IPS DF 4.7 (cell line): Measurements from ENCODE around the gene TRRAP.
"Not testable (repeated sequence)": the region's sequence is repeated elsewhere in the genome, so short reads cannot be mapped to it uniquely, and the experiment has no call there.

Experiments
- DNase-seq: peaks from one replicate; pipeline ENCODE4 v3.0.0-alpha.2; 2013; ENCODE audit warnings: low spot score; ENCODE audit errors: extremely low read depth

TRRAP gene

DNA sequence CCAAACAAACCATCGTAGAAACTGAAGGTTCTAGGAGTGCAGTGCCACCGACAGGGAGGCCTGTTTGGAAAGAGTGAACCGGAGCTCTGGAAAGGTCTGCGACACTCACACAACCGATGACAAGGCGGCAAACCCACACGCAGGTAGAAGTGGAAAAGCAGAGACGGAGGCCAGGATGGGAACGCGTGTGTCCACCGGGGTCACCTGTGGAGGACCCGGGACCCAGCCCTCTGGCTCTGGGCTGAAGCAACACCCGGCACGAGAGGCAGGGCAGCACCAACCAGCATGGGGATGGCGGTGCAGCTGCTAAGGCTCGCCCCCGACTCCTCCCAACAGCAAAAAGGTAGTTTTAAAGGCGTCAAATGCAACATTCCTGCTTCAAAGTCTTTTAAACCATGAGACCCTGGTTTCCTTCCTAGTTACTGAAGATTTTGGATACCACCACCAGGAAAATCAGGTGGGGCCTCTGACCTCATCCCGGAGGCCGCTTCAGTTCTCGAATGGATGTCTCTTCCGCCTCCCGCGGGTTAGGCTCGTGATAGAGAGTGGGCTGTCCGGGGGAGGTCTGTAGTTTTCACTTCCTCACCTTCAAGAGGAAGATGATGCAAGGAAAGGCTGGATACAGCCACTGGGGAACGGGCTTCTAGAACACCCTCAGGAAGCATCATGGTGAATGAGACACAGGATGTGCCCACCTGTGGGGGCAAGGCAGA, 150.1 kb downstream of the TRRAP start:
- no peak for DNase-seq

GRCh38 chr7:99029466-99030435, 151.4 kb downstream of the TRRAP start:
- no peak for DNase-seq

- DNase-seq, result no peak
Observed at GRCh38 chr7:99030457-99030856, 152.1 kb downstream of the TRRAP start.

DNA sequence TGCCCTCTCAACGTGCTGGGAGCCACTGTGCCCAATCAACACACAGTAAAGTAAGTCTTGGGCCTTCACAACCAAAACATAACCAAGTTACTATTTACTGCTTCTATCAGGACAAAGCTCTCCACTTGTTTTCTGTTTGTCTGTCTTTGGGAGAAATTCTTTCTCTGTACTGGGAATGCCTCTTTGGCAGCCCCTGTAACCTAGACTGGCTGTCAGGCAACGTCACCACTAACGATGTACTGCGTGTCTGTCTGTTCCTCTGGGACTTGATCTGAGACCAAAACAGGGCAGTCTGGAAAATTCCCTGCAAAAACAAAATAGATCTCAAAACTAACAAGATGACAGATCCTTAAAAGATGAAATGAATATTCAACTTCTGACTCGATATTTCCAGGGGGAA, 152.6 kb downstream of the TRRAP start:
- no peak for DNase-seq

DNA sequence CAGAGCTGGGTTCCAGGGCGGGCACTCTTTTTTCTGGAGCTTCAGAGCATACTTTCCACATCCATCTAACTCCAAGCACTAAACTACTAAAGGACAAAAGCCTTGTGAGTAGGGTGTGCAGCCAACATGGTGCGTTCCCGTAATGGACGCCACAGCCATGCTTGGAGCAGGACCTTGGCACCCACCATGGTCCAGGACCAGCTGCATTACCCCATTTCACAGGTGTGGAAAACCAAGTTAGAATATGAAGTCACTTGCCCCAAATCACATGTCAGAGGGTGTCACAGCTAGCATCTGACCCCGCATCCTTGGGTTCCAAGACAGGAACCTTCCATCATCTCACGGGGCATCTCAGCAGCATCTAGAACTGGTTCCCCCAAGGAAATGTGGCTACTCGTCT, 153.2 kb downstream of the TRRAP start:
- DNase-seq, result no peak

GRCh38 chr7:99032928-99033327, 154.6 kb downstream of the TRRAP start:
- no peak for DNase-seq

GRCh38 chr7:99033765-99034164, 155.4 kb downstream of the TRRAP start:
- DNase-seq, result no peak

- DNase-seq, result no peak
Observed at GRCh38 chr7:99034932-99035722, 156.8 kb downstream of the TRRAP start.

DNA sequence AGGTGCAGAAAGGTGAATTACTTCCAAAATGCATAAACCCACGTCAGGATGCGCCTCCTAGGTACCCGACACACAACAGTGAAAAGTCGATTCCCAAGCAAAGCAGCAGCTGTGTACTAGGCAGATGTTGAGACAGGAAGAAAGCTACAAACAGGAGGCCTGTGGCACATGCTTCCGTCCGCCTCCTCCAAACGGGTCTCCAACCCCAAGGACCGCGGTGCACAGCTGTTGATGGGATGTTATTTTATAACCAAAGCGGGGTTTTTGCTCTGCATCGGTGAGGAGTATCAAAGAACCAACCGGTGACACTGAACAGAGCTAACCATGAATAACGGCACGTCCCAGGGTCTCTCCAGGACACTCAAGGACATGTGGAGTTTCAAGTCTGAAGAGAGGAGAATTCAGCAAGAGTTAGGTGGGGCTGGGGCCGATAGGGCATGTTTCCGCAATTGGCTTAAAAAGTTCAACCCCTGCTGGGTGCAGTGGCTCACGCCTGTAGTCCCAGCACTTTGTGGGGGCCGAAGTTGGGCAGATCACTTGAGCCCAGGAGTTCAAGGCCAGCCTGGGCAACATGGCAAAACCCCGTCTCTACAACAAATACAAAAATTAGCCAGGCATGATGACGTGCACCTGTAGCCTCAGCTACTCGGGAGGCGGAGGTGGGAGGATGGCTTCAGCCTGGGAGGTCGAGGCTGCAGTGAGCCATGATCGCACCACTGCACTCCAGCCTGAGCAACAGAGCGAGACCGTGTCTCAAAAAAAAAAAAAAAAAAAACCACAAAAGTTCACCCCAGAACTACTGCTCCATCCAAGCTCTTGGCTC, 157.6 kb downstream of the TRRAP start:
- no peak for DNase-seq

DNA sequence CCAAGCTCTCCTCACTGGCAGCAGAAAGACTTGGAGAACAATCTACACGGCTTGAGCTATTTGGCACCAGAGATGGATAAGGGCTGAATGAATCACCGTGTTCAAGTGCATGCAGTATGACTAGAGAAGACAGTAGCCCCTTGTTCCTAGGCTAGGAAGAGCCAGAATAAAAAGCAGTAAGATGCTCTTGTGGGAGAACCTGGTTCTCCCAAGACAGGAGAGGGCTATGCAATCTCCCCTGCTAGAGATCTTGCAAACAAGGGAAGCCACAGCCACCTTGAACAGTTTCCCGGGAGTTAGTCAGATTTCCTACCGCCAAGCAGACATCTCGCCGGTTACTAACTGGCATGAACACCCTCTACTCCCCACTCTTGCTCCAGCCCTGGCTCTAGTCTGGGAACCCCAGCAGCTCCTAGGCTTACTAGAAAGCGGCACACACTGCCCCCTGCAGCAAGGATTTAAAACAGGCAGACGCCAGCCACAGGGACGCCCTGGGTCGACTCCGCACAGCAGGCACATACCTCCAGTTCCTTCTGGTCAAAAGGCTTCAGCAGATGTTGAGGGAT, 158.3 kb downstream of the TRRAP start:
- DNase-seq, result no peak

GRCh38 chr7:99037327-99037940, 159.1 kb downstream of the TRRAP start:
- DNase-seq, result no peak

- DNase-seq, result no peak
Observed at GRCh38 chr7:99038086-99038855, 159.9 kb downstream of the TRRAP start.

DNA sequence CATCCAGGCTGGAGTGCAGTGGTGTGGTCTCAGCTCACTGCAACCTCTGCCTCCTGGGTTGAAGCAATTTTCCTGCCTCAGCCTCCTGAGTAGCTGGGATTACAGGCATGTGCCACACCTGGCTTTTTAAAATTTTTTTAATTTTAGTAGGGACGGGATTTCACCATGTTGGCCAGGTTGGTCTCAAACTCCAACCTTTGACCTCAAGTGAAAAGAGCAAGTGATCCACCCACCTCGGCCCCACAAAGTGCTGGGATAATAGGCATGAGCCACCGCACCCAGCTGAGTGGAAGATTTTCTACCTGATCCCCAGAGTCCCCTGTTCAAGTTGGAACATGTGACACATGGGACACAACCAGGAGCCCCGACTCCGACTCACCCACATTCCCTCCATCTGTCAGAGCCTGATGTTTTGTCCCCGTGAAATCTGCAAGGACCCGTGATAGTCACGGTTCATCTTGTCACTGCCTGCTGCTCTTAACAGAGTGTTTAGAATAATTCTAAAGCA, 161.1 kb downstream of the TRRAP start:
- DNase-seq, result no peak

GRCh38 chr7:99040104-99040958, 162.0 kb downstream of the TRRAP start:
- peak; percentile 79 for DNase-seq

GRCh38 chr7:99041526-99041925, 163.2 kb downstream of the TRRAP start:
- no peak for DNase-seq

DNA sequence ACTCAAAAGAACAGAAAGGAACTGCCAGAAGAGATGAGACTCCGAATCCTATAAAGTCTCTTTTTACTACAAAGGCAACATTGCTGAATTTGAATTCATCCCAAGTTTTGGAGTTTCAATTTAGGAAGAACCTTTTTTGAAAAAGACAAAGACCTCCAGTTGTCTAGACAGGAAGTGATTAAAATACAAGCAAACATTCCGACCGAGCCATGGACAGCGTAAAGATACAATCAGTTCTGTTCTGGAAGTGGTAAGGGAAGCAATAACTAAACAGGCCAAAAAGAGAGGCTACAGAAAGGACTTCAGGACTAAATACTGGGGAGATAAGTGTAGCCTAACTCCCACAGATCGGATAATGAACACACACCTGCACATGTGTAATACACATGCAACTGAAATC, 164.6 kb downstream of the TRRAP start:
- DNase-seq, result no peak

- not testable (repeated sequence) for DNase-seq
Observed at GRCh38 chr7:99044858-99045257, 166.5 kb downstream of the TRRAP start.

DNA sequence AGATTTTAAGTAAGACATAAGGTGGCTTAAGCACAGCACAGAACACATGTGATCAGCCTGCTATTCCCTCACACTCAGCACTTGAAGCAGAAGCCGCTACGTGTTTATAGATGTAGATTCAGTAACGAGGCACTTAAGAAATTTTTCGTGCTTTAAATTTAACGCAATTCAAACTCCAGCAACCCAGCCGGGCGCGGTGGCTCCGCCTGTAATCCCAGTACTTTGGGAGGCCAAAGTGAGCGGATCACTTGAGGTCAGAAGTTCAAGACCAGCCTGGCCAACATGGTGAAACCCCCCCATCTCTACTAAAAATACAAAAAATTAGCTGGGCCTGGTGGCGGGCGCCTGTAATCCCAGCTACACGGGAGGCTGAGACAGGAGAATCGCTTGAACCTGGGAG, 167.9 kb downstream of the TRRAP start:
- DNase-seq, result not testable (repeated sequence)
